Midbrain (tissue), 1 donor: ENCODE data around the gene MIX23.
"Not testable (repeated sequence)": the region's sequence is repeated elsewhere in the genome, so short reads cannot be mapped to it uniquely, and the experiment has no call there.

ENCODE experiments used
- DNase-seq: peaks from one replicate; lab custom pipeline; 2025; lab: John Stamatoyannopoulos, UW

MIX23 gene

DNA sequence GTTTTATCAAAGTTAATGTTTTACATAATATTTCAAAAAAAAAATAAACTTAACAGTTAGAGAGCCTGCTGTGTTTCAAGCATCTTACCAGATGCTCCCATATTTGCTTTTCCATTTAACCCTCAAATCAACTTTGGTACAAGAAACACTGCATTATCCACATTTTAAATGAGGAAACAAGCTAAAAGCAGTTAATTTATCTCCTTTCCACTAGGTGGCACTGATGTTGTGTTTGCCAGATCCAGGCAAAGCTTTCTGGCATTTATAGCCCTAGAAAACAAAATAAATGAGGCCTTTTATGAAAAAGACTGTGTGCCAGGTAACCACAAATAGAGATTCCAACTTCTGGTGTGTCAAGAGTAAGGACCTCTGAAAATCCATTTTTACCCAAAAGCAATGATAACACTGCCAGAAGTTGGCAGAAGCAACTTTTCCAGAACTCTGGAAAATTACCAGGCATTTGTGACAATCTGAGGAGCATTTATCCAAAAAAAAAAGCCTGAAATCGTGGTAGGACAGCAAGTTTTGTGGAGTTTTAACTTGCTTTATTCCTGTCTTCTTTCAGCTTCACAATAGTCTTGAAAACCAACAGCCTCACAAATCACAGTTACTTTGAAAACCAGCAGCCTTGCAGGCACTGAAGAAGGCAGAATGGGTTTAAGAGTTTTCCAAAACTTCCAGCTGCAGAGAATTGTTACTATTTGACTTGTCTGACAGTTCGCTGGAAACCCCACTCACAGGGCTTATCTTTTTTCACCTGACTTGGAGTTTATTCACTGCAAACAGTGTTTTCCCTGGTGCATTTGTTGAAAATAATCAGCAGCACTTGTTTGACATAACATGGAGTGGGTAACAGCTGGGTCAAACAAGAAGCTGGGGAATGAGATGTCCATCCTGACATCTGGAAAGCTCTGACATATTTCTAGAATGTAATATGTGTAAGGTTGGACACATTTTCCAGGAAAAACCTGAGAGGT lies 10.1 kb upstream of the MIX23 start:
- DNase-seq, result peak; percentile 55

DNA sequence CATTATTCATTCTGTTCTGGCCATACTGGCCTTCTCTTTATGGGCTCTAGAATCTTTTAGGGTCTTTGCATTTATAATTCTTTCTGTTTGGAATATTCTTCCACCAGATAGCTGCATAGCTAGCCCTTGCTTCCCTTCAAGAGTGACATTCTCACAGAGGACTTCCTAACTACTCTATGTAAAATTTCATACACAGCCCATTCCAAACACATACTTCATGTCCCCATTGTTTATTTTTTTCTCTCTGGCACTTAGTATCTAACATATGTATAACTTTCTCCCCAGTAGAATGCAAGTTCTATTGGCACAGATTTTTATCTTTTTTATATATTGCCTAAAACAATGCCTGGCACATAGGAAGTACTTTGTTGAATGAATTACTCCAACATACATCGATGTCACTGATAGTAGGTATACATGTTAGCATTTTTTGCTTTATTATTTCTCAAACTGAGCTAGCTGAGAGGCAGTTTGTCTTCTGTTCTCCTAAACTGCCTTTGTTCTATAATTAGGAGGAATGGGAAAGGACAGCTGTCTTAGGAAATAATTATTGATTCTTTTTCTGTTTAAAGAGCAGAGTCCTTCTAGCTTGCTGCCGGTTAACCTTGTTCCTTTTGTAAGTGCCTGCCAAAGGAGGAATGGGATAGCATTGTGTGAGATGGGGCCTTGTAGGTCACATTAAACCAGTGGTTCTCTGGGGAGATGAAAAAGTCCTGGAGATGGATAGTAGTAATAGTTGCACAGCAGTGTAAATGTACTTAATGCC lies 8.8 kb upstream of the MIX23 start:
- no peak for DNase-seq

DNA sequence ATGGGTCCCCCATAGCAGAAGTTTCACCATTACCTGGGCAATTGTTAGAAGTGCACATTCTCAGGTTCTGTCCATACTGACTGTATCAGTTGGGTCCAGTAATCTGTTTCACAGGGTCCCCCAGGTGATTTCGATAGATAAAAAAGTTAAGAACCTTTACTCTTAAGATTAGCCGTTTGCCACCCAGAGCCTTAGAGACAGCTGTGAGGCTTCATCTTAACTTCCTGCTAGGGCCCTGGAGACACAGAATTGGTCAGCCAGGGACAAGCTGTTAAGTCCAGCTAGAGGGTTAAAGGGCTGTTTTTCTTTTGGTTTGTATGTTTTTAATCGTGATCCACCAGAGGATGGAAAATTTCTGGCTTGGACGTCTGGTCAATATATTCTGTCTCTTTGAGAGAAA lies 7.6 kb upstream of the MIX23 start:
- no peak for DNase-seq

DNA sequence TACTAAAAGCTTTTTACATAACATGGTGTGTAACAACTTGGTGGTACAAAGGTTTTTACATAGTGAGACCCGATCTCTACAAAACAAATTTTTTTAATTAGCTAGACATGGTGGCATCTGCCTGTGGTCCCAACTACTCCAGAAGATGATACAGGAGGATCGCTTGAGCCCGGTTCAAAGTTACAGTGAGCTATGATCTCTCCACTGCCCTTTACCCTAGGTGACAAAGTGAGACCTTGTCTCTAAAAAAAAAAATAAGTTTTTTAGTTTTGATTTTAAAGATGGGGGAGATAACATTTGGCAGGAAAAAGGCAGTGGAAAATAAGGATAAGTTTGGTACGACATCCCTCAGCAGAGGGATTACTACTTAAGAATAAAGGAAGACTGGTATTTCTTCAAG lies 6.9 kb upstream of the MIX23 start:
- DNase-seq, result no peak

DNA sequence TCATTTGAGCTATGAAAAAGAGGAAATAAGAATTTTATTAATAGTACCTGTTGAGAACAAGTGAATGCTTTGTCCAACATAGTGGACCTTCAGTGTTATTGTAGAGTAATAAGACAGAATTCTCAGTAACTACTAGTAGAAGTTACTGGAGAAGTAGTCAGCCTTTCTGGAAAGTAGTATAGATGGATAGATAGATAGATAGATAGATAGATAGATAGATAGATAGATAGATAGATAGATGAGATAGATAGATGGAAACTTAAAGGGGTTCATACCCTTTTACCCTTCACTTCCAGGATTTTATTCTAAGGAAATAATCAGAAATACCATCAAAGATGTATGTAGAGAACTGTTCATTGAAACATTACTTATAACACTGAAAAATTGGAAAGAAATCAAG lies 6.2 kb upstream of the MIX23 start:
- DNase-seq, result no peak

DNA sequence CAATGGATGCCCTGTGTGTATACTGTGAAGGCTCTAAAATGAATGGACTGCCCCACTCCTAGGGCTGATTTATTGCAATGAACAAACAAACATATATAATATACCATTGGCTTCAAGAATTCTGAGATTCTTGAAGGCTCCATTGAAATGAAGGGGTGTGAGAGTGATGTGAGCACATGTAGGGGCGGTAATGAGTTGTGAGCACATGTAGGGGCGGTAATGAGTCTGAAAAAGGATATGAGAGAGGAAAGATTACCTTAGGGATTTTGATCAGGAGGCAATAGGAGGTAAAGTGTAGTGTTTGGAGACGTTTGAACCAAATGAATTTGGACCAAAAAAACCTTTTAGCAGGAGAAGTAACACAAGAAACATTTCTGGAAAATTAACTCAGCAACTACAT lies 4.7 kb upstream of the MIX23 start:
- no peak for DNase-seq

DNA sequence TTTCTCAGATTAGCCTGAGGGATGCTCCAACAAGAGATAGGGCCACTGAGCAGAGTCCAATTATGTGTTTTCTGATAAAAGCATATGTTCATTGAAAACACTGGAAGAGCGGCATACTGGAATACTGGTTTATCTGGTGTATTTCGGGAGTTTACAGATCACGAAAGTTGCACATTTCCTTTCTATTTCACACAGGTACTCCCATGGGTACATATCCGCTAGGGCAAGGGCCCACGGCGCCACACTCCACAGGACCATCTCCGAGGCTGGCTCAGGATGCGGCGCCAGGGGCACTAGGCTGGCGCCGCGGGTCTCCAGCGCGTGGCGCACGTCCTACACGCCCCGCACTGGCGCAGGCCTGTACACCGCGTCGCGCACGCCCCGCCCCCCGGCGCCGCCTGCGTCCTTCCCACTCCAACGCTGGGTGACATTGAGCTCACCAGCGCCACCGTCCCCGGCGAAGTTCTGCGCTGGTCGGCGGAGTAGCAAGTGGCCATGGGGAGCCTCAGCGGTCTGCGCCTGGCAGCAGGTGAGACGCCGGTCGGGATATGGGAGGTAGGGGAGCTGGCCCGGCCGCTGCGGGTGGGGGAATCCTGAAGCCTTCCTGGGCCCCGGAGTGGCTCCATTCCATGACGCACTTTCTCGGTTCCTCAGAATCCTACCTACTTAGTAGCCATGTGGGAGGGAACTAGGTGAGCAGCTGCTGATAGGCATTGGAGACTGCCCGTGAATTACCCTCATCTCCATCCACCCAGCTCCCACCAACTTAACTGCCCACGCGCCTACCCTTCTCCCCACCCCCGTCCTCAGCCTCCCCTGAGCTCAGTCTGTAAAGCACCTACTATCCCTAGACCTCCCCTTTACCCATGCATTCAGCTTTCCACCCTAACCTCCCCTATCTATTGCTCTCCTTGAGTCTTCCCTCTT lies 1.0 kb upstream of the MIX23 start, which contains the start of gene FAM162A:
Gene FAM162A, plus strand, starts transcription at position 412 of the 927 bp plus-strand sequence. Its CDS starts 84 bp downstream, at position 496.
- DNase-seq, result peak; percentile 96

DNA sequence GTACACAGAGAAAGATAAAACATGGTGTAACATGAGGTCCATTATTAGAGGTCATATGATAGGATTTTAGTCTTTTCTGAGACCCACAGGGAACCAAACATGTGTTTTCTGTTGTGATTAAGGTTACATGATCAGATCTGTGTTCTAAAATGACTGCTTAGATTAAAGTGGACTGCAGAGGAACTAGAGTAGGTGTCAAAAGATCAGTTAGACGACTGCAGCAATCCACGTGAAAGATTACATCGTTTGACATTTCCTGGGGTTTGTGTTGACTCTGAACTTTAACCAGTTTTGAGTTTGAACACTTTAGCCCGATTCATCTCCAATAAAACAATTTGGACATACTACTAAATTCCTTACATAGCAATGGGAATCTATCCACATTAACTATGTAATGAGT lies 5.1 kb downstream of the MIX23 start:
- no peak for DNase-seq

DNA sequence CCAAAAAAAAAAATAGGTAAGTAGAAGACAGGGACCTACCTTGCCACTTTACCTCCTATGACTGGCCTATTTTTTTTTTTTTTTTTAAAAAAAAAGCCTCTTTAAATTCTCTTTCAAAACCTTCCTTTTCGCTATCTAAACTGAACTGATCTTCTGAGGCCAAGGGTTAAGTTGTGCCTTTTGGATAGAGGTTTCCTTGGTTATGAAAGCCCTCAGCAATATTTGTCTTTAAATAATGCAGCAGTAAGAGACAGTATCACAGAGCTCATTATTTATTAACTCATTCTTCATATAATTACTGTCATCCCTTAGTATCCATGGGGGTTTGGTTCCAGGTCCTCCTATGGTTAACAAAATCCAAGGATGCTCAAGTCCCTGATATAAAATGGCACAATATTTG lies 9.0 kb downstream of the MIX23 start:
- DNase-seq, result no peak

DNA sequence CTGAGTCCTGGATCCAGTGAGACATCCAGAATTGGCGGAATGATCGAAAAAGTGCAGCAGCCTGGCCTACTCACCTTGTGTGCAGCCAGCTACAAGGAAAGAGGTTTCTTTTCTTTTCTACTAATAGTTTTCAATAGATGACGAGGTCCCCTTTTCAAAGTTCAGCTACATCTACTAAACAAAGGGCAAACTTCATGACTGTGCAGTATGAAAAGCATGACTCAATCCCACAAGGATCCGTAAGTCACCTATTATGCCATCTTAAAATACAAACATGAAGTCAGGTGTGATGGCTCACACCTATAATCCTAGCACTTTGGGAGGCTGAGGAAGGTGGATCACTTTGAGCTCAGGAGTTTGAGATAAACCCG lies 16.7 kb downstream of the MIX23 start:
- no peak for DNase-seq

DNA sequence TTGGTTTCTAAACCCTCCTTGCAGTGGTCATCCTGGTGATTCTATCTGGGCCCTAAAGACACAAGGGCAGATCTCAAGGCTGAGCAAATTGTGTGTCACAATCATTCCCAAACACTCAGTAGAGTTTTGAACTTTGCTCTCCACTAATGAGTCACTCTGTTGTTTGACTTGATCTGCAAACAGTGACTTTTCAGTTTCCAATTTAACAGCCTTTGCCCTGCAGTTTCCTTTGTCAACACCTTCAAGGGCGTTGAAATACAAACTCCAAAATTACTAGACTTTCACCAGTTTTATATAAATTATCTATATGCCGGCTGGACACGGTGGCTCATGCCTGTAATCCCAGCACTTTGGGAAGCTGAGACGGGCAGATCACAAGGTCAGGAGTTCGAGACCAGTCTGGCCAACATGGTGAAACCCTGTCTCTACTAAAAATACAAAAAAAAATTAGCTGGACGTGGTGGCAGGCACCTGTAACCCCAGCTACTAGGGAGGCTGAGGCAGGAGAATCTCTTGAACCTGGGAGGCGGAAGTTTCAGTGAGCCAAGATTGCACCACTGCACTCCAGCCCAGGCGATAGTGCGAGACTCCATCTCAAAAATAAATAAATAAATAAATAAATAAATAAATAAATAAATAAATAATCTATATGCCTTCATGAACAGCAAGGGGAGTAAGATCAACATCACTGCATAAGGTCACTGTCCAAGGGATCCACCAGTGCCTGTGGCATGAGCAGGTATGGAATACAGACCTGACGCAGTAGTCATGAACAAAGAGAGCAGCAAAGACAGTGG lies 17.3 kb downstream of the MIX23 start:
- DNase-seq, result not testable (repeated sequence)

DNA sequence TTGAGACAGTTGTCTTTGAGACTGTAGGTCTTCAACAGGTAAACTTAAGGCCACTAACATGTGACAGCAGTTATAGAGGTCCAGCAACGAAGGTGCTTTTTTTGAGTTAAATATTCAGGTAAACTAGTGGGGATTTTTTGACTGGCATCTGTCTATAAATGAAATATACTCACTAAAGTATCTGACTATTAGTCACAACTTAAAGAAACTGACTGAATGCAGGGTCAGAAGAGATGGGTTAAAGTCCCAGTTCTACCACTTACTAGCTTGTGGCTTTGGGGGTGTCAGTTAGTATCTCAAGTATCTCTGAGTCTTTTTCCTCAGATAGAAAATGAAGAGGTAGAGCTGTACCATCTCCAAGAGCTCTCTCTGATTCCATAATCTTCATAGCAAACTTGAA lies 18.0 kb downstream of the MIX23 start:
- no peak for DNase-seq

DNA sequence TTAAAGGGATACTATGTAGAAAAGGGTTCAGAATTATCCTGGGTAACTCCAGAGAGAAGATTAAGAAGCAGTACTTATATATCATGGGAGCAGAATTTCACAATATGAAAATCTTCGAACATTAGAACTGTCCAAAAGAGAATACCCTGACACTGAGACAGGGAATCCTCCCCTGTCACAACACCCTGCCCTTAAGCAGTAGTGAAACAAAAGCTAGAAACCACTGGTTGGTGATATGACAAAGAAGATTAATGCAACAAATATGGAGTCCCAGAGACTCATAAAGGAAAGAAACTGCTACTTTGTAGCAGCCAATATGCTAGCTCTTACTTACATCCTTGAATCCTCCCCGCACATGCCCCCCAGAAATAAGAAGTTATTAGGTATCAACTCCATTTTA lies 18.5 kb downstream of the MIX23 start:
- no peak for DNase-seq

DNA sequence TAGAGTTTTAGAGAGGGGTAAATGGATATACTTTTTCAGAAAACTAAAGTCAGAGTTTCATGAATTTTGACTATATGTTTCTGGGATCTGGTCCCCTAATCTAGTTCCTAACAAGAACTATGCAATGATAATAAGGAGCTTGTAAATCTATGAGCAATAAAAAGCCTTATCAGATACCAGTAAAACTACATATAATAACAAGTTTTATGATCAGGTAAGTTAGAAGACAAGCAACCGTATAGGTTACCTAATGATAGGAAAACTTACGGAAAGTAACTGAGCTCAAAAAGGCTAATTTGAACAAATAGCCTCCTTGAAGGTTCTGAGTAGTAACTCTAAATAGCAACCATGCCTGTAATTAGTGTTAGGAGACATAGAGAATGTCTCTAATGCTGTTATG lies 21.0 kb downstream of the MIX23 start:
- no peak for DNase-seq

DNA sequence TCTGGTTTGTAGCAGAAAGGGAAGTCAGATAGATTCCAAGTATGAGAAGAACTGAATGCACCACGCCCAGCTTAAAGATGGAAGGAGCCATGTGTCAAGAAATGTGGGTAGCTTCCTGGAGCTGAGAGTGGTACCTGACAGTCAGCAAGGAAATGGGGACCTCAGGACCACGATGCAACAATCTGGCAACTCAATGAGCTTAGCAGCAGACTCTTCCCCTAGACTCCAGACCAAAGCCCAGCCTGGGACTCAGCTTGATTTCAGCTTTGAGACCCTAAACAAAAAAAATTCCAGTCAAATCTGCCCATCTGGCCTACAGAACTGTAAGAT lies 24.4 kb downstream of the MIX23 start:
- DNase-seq, result no peak

DNA sequence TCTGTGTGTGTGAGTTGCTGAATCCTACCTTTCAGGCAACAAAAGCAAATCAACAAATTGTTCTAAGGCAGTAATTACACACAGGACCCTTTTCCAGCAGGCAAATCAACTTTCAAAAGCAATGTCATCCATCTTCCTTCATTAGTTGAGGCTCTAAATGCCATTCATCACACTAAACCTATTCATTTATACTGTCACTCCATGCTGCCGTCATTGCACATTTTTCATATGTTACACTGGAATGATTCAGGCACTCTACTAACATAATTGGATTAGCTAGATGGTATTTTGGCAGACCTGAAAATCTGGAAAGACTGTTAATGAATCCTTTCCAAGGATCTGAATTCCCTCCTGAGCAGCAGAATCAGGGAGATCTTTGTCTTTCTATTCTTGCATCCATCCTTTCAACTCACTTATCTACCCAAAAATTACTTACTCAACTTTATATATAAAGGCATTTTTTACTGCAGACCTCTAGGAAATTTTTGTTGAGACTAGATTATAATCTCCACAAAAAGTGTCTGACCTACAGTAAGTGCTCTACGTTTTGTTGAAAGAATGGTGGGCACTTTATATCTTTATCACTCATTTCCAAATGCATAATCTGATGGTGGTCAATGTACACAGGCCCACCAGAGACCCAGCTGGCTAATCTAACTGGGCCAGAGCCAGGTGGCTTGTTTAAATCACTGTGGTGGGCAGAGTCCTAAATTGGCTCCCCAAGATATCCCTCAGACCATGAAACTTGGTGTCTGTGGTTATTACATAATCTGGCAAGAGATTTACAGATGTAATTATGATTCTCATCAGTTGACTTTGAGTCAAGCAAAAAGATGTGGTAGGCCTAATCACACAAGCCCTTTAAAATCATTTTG lies 25.0 kb downstream of the MIX23 start:
- no peak for DNase-seq

DNA sequence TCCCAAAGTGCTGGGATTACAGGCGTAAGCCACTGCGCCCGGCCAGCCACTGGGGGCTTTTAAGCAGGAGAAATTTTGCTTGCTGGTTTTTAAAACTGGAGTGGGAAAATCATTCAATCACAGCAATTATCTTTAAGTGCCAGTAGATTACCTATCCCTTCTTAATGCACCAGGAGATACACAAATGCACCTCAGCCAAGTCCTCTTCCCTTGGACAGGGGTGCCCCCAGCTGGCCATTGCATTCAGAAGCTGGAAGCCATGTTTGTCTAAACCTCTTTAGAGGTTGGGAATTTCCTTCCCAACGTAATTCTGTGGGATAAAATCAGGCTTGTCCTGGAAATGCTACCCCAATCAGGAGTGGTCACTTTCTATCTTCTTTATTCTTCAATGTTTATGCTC lies 26.6 kb downstream of the MIX23 start:
- peak; percentile 0 for DNase-seq

DNA sequence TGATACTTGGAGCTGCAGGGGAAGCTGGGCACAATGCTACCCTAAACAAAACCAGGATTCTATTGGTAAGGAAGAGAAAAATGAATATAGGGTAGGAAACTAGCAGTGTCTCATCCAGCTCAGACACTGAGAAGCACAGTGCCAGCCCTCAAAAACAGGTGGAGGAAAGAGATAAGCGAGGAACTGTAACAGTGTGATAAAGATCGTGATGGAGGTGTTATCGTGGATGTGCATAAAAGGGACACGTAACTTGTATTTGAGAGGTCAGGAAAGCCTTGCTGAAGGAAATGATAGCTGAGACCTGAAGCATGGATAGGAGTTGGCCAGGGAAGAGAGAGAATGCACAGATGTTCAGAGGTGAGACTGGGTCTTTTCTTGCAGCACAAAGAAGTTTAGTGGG lies 27.4 kb downstream of the MIX23 start:
- no peak for DNase-seq

DNA sequence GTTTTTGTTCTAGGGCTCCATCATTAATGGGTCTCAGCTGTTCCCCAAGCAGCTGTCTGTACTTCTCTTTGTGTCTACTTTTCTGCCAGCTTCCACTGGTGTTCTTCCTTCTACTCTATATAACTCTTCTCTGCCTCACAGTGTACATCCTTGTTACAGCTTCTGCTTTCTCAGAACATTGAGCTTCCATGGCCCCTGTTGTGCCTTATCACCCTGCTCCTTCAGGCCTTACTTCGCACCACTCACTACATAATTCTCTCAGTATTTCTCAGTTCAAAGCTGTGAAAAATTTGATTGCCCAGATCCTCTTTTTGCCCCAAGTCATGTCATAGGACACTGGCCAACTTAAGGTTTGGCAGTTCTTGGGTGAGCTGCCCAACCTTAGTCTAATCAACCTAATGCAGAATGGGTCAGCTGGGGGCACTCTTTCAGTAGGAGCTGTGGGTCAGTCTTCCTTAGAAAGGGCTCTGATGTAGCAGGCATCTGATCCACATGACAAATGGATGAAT lies 29.1 kb downstream of the MIX23 start:
- DNase-seq, result no peak

DNA sequence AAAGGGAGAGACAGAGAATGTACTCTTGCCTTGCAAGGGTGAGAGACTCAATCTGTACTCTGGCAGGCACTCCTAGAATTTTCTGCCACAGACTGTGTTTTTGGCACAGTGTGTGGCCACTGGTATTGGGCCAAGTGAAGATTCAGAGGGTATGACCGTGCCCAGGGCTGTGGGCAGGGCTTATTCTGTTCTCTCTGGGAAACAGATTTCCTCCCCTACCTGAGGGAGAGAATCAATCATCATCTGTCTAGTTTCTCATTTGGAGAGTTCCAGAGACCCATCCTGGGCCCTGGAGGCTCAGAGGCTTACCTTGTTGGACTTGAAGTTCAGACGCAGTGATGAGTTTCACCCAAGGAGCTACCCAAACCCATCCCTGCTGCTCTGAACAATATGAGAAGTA lies 29.8 kb downstream of the MIX23 start:
- DNase-seq, result no peak
